22Rv1 (cell line): Measurements from ENCODE around the gene NR1D1.

Experiments used
- H3K27ac ChIP-seq: fragments of 450-650 bp; 2 replicates; pipeline ENCODE4 v1.5.1; 2017
- ZFX ChIP-seq: fragments of 450-650 bp; IDR thresholded peaks from 2 replicates; pipeline ENCODE4 v1.6.1; 2017; ENCODE audit warnings: antibody characterized with exemption, borderline replicate concordance
- TF ChIP-seq, protein P1 (sequence below): fragments of 450-650 bp; IDR thresholded peaks from 2 replicates; pipeline ENCODE4 v1.5.1; 2017; ENCODE audit warnings: mild to moderate bottlenecking

Gene NR1D1

DNA sequence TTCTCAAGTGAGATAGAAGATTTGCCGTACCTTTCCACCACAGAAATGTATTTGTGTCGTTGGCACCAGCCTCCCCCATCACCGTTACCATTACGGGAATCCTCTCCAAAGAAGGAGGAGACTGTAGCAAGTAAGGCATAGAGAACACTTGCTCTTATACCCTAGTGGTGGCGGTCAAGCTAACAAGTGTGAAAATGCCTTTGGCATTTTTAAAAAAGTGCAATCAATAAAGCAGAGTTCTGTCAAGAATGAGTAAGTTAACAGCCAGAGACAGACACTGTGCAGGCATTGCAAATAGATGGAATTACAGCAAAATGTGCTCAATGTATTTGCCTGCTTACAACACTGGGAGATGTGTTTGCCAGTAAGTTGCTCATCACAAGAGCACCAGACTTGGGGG is 29.1 kb upstream of the NR1D1 start:
- no peak overlapping the region for H3K27ac ChIP-seq

GRCh38 chr17:40124279-40125141 is 24.1 kb upstream of the NR1D1 start:
- TF ChIP-seq, protein P1, sequence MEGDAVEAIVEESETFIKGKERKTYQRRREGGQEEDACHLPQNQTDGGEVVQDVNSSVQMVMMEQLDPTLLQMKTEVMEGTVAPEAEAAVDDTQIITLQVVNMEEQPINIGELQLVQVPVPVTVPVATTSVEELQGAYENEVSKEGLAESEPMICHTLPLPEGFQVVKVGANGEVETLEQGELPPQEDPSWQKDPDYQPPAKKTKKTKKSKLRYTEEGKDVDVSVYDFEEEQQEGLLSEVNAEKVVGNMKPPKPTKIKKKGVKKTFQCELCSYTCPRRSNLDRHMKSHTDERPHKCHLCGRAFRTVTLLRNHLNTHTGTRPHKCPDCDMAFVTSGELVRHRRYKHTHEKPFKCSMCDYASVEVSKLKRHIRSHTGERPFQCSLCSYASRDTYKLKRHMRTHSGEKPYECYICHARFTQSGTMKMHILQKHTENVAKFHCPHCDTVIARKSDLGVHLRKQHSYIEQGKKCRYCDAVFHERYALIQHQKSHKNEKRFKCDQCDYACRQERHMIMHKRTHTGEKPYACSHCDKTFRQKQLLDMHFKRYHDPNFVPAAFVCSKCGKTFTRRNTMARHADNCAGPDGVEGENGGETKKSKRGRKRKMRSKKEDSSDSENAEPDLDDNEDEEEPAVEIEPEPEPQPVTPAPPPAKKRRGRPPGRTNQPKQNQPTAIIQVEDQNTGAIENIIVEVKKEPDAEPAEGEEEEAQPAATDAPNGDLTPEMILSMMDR: no peak
- TF ChIP-seq ZFX: no peak
- peak overlapping the region; percentile 93 for H3K27ac ChIP-seq

More for the DNA sequence above, 29.1 kb upstream of the NR1D1 start:
- TF ChIP-seq, protein P1: no peak
- no peak for TF ChIP-seq ZFX

DNA sequence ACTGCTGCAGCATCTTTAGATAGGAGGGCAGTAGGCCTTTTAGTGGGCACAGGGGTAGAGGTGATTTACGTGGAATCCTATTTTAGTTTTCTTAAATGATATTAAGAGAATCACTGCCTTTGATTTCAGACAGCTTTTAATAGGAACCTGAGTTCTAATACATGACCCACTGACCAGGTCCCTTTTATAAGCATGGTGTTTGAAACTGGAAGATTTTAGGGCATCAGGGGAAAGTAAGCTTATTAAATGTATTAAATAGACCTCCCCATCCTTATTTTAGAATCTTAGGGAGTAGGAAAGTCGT is 23.4 kb upstream of the NR1D1 start:
- peak overlapping the region; percentile 93 for H3K27ac ChIP-seq
- TF ChIP-seq ZFX: no peak
- TF ChIP-seq, protein P1: no peak

- H3K27ac ChIP-seq: peak overlapping the region; percentile 93
- TF ChIP-seq, protein P1: no peak
- TF ChIP-seq ZFX: no peak
Observed at GRCh38 chr17:40122999-40123810, 22.8 kb upstream of the NR1D1 start.

DNA sequence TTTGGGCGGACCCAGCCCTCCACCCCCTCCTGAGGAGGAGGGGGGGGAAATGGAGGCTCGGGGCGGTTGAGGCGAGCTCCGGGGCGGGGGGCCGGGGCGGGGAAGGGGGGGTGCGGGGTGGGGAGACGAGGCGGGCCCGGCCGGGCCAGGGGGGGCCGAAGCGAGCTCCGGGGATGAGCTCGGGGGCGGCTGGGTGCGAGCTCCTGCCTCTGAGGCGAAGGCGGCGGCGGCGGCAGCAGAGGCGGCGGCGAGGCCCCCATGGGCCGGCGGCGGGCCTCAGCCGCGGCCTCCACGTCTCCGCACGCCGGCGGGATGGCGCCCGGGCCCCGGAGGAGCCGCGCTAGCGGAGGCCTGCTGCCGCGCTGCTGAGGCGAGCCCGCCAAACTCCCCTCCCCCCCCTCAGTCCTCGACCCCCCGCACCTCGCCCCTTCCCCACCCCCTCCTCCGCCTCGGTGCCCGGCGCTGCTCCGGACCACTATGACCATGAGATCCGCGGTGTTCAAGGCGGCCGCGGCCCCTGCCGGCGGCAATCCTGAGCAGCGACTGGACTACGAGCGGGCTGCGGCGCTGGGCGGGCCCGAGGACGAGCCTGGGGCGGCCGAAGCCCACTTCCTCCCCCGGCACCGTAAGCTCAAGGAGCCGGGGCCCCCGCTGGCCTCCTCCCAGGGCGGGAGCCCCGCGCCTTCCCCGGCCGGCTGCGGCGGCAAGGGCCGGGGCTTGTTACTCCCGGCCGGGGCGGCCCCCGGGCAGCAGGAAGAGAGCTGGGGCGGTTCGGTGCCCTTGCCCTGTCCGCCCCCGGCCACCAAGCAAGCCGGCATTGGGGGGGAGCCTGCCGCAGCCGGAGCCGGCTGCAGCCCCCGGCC is 22.0 kb upstream of the NR1D1 start:
- peak overlapping the region; percentile 93 for H3K27ac ChIP-seq
- no peak for TF ChIP-seq ZFX
- TF ChIP-seq, protein P1: no peak; the same call in 1 of the 2 replicates

DNA sequence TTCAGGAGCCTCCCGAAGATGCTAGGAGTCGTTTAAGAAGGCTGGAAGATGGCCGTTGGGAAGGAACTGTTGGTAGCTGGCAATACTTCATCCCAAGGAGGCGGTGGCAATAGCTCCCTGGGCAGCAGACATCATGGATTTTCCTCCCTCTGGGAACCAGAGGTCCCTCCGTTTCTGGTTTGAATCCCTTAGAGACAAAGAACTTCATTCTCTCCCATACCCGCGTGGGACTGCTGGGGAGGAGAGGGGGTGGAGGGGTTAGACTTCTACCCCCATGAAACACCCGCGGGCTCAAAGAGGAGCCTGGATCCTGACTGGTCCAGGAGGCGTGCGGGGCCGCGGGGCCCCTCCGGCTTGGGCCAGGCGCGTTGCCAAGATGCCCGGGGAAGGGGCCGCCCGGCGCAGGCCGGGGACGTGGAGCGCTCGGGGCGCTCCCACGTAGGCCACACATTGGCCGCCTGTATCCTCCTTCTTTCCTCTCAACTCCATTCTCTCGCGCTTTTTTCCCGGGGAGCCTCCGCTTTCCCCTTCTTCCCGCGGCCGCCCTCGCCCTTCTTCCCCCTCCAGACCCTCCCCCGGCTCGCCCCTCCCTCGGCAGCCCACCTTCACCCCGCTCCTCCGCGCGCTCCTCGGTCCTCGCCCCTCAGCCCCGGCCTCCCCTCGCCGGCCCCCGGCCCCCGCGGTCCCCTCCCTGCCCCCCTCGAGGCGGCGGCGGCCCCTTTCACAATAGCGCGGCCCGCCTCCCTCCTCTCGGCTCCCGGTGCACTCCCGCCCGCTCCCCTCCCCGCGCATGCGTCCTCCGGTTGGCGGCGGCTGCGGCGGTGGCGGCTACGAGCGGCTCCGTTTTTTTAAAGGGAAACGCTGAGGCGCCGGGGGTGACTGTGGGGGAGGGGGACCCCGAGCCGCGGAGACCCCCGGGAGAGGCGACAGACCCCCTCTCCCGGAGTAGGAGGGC is 21.1 kb upstream of the NR1D1 start, which contains the start of gene MSL1:
Gene MSL1, plus strand, starts transcription at position 791 of the 955 bp plus-strand sequence. CDS start 642 bp downstream, outside the sequence.
- TF ChIP-seq, protein P1: no peak
- TF ChIP-seq ZFX: no peak
- H3K27ac ChIP-seq: peak within 1 kb of the TSS; percentile 93
